PFSK-1 (cell line): ENCODE results near the gene DNAJB1.

ENCODE experiments used
- FOXP2 ChIP-seq: optimal IDR thresholded peaks from 2 replicates; pipeline ENCODE3; 2011; ENCODE audit warnings: borderline replicate concordance, control low read depth, inconsistent platforms; ENCODE audit not compliant: insufficient read depth; ENCODE audit errors: extremely low read length, extremely low read depth
- POLR2AphosphoS5 ChIP-seq: IDR thresholded peaks from 2 replicates; pipeline ENCODE4 v1.6.1; 2012; ENCODE audit warnings: low read depth, mild to moderate bottlenecking, control low read depth, low read length, moderate library complexity
- REST ChIP-seq, 2 experiments: IDR thresholded peaks; 2 replicates each; pipeline versions ENCODE4 v1.6.1 to v1.8.0; 2011 to 2012; ENCODE audit warnings: low read depth in 2 of 2, low read length in 2 of 2, control low read depth in 1 of 2, inconsistent platforms in 1 of 2, mild to moderate bottlenecking in 1 of 2, moderate library complexity in 1 of 2; ENCODE audit not compliant: insufficient read depth in 1 of 2
- SIN3A ChIP-seq: IDR thresholded peaks from 2 replicates; pipeline ENCODE4 v1.6.1; 2012; ENCODE audit warnings: mild to moderate bottlenecking, low read length, moderate library complexity, borderline replicate concordance; ENCODE audit not compliant: insufficient read depth
- TAF1 ChIP-seq: IDR thresholded peaks from 2 replicates; pipeline ENCODE4 v1.6.1; 2012; ENCODE audit warnings: low read length, control low read depth, borderline replicate concordance; ENCODE audit not compliant: insufficient read depth

DNAJB1 gene

GRCh38 chr19:14467816-14468215 is 50.4 kb downstream of the DNAJB1 start:
- TF ChIP-seq FOXP2 (no peak), POLR2AphosphoS5 (no peak), SIN3A (no peak), TAF1 (no peak), REST (IDR thresholded peaks at IDR 0.05; ENCODE audit: insufficient read depth in 1 of 2, low read depth in 2 of 2, low read length in 2 of 2) (no peak)

GRCh38 chr19:14467391-14467790 is 50.8 kb downstream of the DNAJB1 start:
- no peak for TF ChIP-seq REST (IDR thresholded peaks at IDR 0.05; ENCODE audit: insufficient read depth in 1 of 2, low read depth in 2 of 2, low read length in 2 of 2)
- TF ChIP-seq POLR2AphosphoS5: no peak
- no peak for TF ChIP-seq SIN3A
- no peak for TF ChIP-seq FOXP2
- TF ChIP-seq TAF1: no peak
